ENCODE data around the gene TTC39A. TPM values are rescaled to one million over a fixed set of nuclear protein-coding genes. Genes with fewer than 3 reads are reported as not detected.

Gene TTC39A
- total RNA-seq, 2 donors from 2014 or later: 7.9 to 21.3 TPM

DNA sequence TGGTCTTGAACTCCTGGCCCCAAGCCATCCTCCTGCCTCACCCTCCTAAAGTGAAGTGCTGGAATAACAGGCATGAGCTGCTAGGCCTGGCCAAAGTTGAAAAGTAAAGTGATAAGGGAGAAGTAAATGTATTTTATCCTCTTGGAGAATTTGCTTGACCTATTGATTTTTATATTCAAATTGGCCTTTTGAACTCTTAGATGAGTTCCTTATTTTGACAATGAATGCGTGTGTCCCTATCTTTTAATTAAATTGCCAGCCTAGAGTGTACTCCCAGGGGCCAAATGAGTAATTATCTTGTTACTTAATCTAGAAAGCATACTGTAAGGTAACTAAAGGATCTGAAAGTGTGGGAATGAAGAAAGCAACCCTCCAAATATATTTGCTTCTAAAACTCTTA, 82.9 kb downstream of the TTC39A start:
- no peak overlapping the region for H3K4me3 ChIP-seq
- H3K9me3 ChIP-seq: no peaks in the 10 kb centered on the region
- no peak for TF ChIP-seq POLR2A (IDR thresholded peaks at IDR 0.05)
- TF ChIP-seq, protein P1, sequence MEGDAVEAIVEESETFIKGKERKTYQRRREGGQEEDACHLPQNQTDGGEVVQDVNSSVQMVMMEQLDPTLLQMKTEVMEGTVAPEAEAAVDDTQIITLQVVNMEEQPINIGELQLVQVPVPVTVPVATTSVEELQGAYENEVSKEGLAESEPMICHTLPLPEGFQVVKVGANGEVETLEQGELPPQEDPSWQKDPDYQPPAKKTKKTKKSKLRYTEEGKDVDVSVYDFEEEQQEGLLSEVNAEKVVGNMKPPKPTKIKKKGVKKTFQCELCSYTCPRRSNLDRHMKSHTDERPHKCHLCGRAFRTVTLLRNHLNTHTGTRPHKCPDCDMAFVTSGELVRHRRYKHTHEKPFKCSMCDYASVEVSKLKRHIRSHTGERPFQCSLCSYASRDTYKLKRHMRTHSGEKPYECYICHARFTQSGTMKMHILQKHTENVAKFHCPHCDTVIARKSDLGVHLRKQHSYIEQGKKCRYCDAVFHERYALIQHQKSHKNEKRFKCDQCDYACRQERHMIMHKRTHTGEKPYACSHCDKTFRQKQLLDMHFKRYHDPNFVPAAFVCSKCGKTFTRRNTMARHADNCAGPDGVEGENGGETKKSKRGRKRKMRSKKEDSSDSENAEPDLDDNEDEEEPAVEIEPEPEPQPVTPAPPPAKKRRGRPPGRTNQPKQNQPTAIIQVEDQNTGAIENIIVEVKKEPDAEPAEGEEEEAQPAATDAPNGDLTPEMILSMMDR (IDR thresholded peaks at IDR 0.05): no peak
- ATAC-seq: no peak
- H3K27ac ChIP-seq: no peak overlapping the region
- no peak for DNase-seq
- WGBS, 2 donors: 17 to 19% methylated on average over 1 of the region's 1 CpG
- intact Hi-C loops (cut with DNase I): no loop called here
- H3K4me1 ChIP-seq: peaks cover 45% of the 10 kb centered on the region
- no peaks in the 10 kb centered on the region for H3K36me3 ChIP-seq (replicated peaks in 1 of 2; ENCODE audit: insufficient read depth in 1 of 2, low read depth in 2 of 2)
- H3K27me3 ChIP-seq: no peaks in the 10 kb centered on the region

GRCh38 chr1:51247022-51247421, 83.3 kb downstream of the TTC39A start:
- Histone ChIP-seq H3K27me3 (no peaks in the 10 kb centered on the region), H3K36me3 (replicated peaks in 1 of 2; ENCODE audit: insufficient read depth in 1 of 2, low read depth in 2 of 2) (no peaks in the 10 kb centered on the region), H3K9me3 (no peaks in the 10 kb centered on the region), H3K4me3 (no peak overlapping the region), H3K4me1 (peaks cover 45% of the 10 kb centered on the region), H3K27ac (no peak overlapping the region)
- TF ChIP-seq POLR2A (IDR thresholded peaks at IDR 0.05): no peak
- TF ChIP-seq, protein P1 (IDR thresholded peaks at IDR 0.05): no peak
- intact Hi-C loops (cut with DNase I): no loop called here
- ATAC-seq (no peak), DNase-seq (no peak)
- WGBS, 2 donors: 86 to 87% methylated on average over 2 of the region's 2 CpGs

DNA sequence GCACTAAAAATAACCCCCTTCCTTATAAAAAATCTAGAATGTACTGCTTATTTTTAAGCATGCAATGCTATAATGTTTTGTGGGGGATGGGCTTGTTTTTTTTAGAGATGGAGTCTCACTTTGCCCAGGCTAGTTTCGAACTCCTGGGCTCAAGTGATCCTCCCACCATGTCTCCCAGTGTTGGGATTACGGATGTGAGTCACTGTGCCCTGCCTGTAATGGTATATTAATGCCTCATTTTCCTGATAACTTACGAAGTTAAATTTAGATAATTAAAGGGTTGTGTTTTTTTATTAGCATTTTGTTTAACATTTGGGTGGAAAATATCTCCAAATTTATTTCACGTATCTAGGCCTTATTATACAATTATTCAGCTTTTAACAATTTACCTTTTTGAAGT, 87.8 kb downstream of the TTC39A start:
- no peaks in the 10 kb centered on the region for H3K27me3 ChIP-seq
- TF ChIP-seq POLR2A (IDR thresholded peaks at IDR 0.05): no peak
- TF ChIP-seq, protein P1 (IDR thresholded peaks at IDR 0.05): no peak
- no peak for DNase-seq
- H3K27ac ChIP-seq: no peak overlapping the region
- H3K36me3 ChIP-seq (replicated peaks in 1 of 2; ENCODE audit: insufficient read depth in 1 of 2, low read depth in 2 of 2): no peaks in the 10 kb centered on the region
- peaks cover 58% of the 10 kb centered on the region for H3K4me1 ChIP-seq
- no peak overlapping the region for H3K4me3 ChIP-seq
- no peak for ATAC-seq
- WGBS, 2 donors: 88 to 91% methylated on average over 4 of the region's 4 CpGs
- H3K9me3 ChIP-seq: no peaks in the 10 kb centered on the region
- intact Hi-C loops (cut with DNase I): no loop called here

- DNase-seq: no peak
- H3K36me3 ChIP-seq (replicated peaks in 1 of 2; ENCODE audit: insufficient read depth in 1 of 2, low read depth in 2 of 2): no peaks in the 10 kb centered on the region
- no peak for ATAC-seq
- 47 to 50% methylated on average over 1 of the region's 1 CpG for WGBS, 2 donors
- H3K4me1 ChIP-seq: peaks cover 44% of the 10 kb centered on the region
- H3K27me3 ChIP-seq: no peaks in the 10 kb centered on the region
- H3K27ac ChIP-seq: no peak overlapping the region
- no peaks in the 10 kb centered on the region for H3K9me3 ChIP-seq
- intact Hi-C loops (cut with DNase I): no loop called here
- no peak overlapping the region for H3K4me3 ChIP-seq
- TF ChIP-seq POLR2A (IDR thresholded peaks at IDR 0.05): no peak
- TF ChIP-seq, protein P1 (IDR thresholded peaks at IDR 0.05): no peak
Measured at GRCh38 chr1:51241119-51241518, 89.2 kb downstream of the TTC39A start.

DNA sequence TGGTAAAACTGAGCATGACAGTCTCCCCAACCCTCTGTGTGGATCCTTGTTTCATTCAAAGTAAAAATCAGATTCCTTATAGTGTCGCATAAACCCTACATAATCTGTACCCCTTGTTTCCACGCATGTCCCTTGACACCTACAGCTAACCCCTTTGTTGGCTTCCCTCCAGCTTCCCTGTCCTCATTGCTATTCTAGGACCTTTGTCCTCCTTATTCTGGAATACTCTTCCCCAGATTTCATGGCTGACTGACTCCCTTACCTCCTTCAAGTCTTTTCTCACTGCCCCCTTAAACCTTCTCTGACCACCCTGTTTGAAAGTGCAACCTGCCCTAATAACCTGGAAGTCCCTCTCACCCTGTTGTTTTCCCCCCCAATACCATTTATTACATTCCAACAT, 90.3 kb downstream of the TTC39A start:
- no peak for ATAC-seq
- intact Hi-C loops (cut with DNase I): no loop called here
- Histone ChIP-seq H3K36me3 (replicated peaks in 1 of 2; ENCODE audit: insufficient read depth in 1 of 2, low read depth in 2 of 2) (no peaks in the 10 kb centered on the region), H3K27ac (no peak overlapping the region), H3K4me3 (no peak overlapping the region), H3K4me1 (peaks cover 40% of the 10 kb centered on the region), H3K9me3 (no peaks in the 10 kb centered on the region), H3K27me3 (no peaks in the 10 kb centered on the region)
- 75 to 79% methylated on average over 2 of the region's 2 CpGs for WGBS, 2 donors
- peak in 3 of 4 donors; percentile 20 to 61 (median 35) for DNase-seq
- no peak for TF ChIP-seq POLR2A (IDR thresholded peaks at IDR 0.05)
- TF ChIP-seq, protein P1 (IDR thresholded peaks at IDR 0.05): no peak
